ENCODE measurements around the gene ZNF638. TPM values are rescaled to one million over a fixed set of nuclear protein-coding genes. Genes with fewer than 3 reads are reported as not detected.
A peak's percentile ranks its signal among the peaks of the same experiment; 100 is the strongest.

Gene ZNF638
- polyA plus RNA-seq, 4 donors: 51.1 to 130 (median 80.4) TPM

DNA sequence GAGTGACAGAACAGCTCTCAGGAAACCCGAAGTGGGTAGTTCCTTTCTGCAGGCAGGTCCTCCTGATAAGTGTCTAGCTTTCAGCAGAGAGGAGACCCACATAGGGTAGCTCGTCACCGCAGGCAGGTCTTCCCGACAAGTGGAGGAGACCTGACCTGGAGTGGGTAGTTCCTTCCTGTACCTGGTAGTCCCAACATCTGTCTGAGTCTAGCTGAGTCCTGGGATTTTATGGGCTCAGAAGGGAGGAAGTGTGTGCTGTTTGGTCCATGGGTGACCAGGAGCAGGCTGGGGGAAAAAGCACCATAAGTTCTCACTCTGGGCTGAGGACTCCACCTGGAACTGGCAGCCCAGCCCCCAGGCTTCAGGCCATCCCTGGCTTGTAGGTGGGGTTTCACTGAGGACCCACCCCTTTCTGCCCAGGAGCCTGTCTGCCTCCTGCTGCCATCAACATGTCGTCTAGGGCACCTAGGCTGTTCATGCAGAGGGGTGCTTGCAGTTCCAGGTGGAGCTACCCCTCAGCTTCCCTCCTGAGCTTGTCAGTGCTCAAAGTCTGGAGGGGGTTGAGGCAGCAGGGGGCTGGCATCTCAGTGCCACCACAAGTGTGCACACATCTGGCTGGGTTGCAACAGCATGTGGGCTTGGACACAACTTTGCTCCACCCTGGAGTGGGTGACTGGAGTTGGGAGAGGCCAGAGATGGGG lies 131.2 kb downstream of the ZNF638 start:
- peaks cover 0 to 15% of the 10 kb centered on the region in 2 donors for H3K9me3 ChIP-seq (ENCODE audit: control insufficient read depth in 2 of 2, insufficient read depth in 1 of 2, low read depth in 1 of 2, low read length in 1 of 2)
- peaks cover 6 to 44% (median 8%) of the 10 kb centered on the region in 3 donors for H3K27me3 ChIP-seq (ENCODE audit: control insufficient read depth in 3 of 3, insufficient read depth in 3 of 3, low read length in 3 of 3)
- DNase-seq (no peak), FAIRE-seq (no peak)
- 89 to 90% (median 89%) methylated on average over 5 of the region's 5 CpGs for WGBS, 3 donors
- no peaks in the 10 kb centered on the region for H3K4me1 ChIP-seq (ENCODE audit: control insufficient read depth in 3 of 3, insufficient read depth in 2 of 3, low read depth in 1 of 3, low read length in 2 of 3)
- H3K27ac ChIP-seq (ENCODE audit: low read depth in 1 of 3, low read length in 2 of 3): no peak overlapping the region
- H3K4me3 ChIP-seq (ENCODE audit: low read depth in 1 of 3, low read length in 3 of 3): no peak overlapping the region
- H3K36me3 ChIP-seq (ENCODE audit: control insufficient read depth in 3 of 3, insufficient read depth in 2 of 3, low read depth in 1 of 3, low read length in 3 of 3): no peaks in the 10 kb centered on the region

DNA sequence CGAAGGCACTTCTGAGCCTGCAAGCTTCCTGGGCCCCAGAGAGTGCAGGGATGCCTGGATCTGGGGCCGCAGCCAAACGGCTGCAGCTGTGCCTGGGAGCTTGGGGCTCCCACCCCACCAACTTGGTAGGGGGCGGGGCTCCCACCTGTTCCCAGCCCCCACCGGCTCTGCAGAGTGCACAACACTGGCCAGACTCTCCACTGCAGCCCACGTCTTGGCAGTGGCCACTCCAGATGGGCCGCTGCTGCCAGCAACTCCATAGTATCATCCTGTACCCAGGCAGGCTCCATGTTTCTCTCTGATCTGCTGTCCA lies 131.7 kb downstream of the ZNF638 start:
- Histone ChIP-seq H3K27ac (ENCODE audit: low read depth in 1 of 3, low read length in 2 of 3) (no peak overlapping the region), H3K4me3 (ENCODE audit: low read depth in 1 of 3, low read length in 3 of 3) (no peak overlapping the region), H3K27me3 (ENCODE audit: control insufficient read depth in 3 of 3, insufficient read depth in 3 of 3, low read length in 3 of 3) (peaks cover 6 to 49% (median 8%) of the 10 kb centered on the region in 3 donors), H3K4me1 (ENCODE audit: control insufficient read depth in 3 of 3, insufficient read depth in 2 of 3, low read depth in 1 of 3, low read length in 2 of 3) (no peaks in the 10 kb centered on the region), H3K9me3 (ENCODE audit: control insufficient read depth in 2 of 2, insufficient read depth in 1 of 2, low read depth in 1 of 2, low read length in 1 of 2) (peaks cover 0 to 15% of the 10 kb centered on the region in 2 donors), H3K36me3 (ENCODE audit: control insufficient read depth in 3 of 3, insufficient read depth in 2 of 3, low read depth in 1 of 3, low read length in 3 of 3) (no peaks in the 10 kb centered on the region)
- DNase-seq: no peak
- 78 to 85% (median 78%) methylated on average over 7 of the region's 7 CpGs for WGBS, 3 donors
- FAIRE-seq: no peak

DNA sequence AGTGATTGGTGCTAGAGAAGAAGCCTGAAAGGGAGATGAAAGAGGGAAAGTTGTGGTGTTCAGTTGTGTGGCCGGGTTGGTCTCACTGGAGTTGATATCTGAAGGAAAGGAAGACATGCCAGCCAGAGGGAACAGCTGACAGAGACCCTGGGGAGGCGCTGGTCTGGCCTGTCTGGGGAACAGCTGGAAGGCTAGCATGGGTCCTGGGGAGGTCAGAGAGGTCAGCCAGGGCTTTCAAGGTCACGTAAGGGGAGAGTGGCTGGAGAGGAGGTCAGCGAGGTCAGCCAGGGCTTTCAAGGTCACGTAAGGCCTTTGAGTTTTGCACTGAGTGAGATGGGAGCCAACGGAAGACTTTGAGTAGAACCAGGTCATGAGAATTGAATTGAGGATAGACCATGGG lies 132.8 kb downstream of the ZNF638 start:
- Histone ChIP-seq H3K27ac (ENCODE audit: low read depth in 1 of 3, low read length in 2 of 3) (no peak overlapping the region), H3K36me3 (ENCODE audit: control insufficient read depth in 3 of 3, insufficient read depth in 2 of 3, low read depth in 1 of 3, low read length in 3 of 3) (no peaks in the 10 kb centered on the region), H3K4me1 (ENCODE audit: control insufficient read depth in 3 of 3, insufficient read depth in 2 of 3, low read depth in 1 of 3, low read length in 2 of 3) (no peaks in the 10 kb centered on the region), H3K27me3 (ENCODE audit: control insufficient read depth in 3 of 3, insufficient read depth in 3 of 3, low read length in 3 of 3) (peaks cover 6 to 60% (median 8%) of the 10 kb centered on the region in 3 donors), H3K4me3 (ENCODE audit: low read depth in 1 of 3, low read length in 3 of 3) (no peak overlapping the region), H3K9me3 (ENCODE audit: control insufficient read depth in 2 of 2, insufficient read depth in 1 of 2, low read depth in 1 of 2, low read length in 1 of 2) (peaks cover 0 to 15% of the 10 kb centered on the region in 2 donors)
- no peak for FAIRE-seq
- 76 to 86% (median 79%) methylated on average over 6 of the region's 6 CpGs for WGBS, 3 donors
- DNase-seq: no peak

DNA sequence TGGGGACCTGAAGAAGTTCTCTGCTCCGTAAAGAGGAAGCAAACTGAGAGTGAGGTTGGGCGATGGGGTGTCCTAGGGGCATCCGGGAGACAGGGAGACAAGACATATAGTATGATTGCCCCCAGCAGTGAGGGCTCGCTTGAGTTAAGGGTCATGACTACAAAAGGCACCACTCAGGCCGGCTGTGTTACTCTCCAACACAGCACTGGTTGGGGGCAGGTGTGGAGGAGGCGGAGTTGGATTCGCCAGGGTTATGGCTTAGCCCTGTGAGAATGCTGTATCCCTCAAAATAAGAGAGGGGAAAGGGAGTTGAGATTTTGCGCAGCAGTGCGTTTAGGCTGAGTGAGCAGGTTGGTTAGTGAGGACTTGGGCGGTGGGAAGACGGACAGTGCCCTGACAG lies 133.8 kb downstream of the ZNF638 start:
- FAIRE-seq: no peak
- Histone ChIP-seq H3K36me3 (ENCODE audit: control insufficient read depth in 3 of 3, insufficient read depth in 2 of 3, low read depth in 1 of 3, low read length in 3 of 3) (no peaks in the 10 kb centered on the region), H3K27ac (ENCODE audit: low read depth in 1 of 3, low read length in 2 of 3) (no peak overlapping the region), H3K27me3 (ENCODE audit: control insufficient read depth in 3 of 3, insufficient read depth in 3 of 3, low read length in 3 of 3) (peaks cover 6 to 65% (median 8%) of the 10 kb centered on the region in 3 donors), H3K9me3 (ENCODE audit: control insufficient read depth in 2 of 2, insufficient read depth in 1 of 2, low read depth in 1 of 2, low read length in 1 of 2) (peaks cover 0 to 15% of the 10 kb centered on the region in 2 donors), H3K4me3 (ENCODE audit: low read depth in 1 of 3, low read length in 3 of 3) (no peak overlapping the region), H3K4me1 (ENCODE audit: control insufficient read depth in 3 of 3, insufficient read depth in 2 of 3, low read depth in 1 of 3, low read length in 2 of 3) (no peaks in the 10 kb centered on the region)
- DNase-seq: no peak
- WGBS, 3 donors: 44 to 56% (median 53%) methylated on average over 11 of the region's 11 CpGs

DNA sequence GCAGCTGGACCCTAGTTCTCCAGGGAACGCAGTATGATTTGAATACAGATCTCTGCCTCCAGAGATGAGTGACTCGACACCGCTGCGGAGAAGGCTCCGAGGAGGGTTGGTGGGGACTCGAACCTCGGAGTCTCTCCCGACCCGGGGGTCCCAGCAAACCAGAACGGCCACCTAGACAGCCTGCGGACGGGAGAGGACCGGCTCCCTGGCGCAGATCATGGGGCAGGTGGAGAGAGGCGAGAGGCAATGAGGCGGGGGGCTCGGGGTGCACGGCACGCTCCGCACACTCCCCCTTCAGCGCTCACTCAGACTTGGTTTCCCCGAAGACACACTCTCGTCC lies 134.3 kb downstream of the ZNF638 start:
- no peaks in the 10 kb centered on the region for H3K4me1 ChIP-seq (ENCODE audit: control insufficient read depth in 3 of 3, insufficient read depth in 2 of 3, low read depth in 1 of 3, low read length in 2 of 3)
- H3K27me3 ChIP-seq (ENCODE audit: control insufficient read depth in 3 of 3, insufficient read depth in 3 of 3, low read length in 3 of 3): peaks cover 6 to 65% (median 8%) of the 10 kb centered on the region in 3 donors
- H3K36me3 ChIP-seq (ENCODE audit: control insufficient read depth in 3 of 3, insufficient read depth in 2 of 3, low read depth in 1 of 3, low read length in 3 of 3): no peaks in the 10 kb centered on the region
- H3K27ac ChIP-seq (ENCODE audit: low read depth in 1 of 3, low read length in 2 of 3): no peak overlapping the region
- WGBS, 3 donors: 11 to 14% (median 11%) methylated on average over 23 of the region's 23 CpGs
- H3K4me3 ChIP-seq (ENCODE audit: low read depth in 1 of 3, low read length in 3 of 3): peak overlapping the region in 1 of 3 donors; percentile 65
- DNase-seq (no peak), FAIRE-seq (no peak)
- peaks cover 0 to 15% of the 10 kb centered on the region in 2 donors for H3K9me3 ChIP-seq (ENCODE audit: control insufficient read depth in 2 of 2, insufficient read depth in 1 of 2, low read depth in 1 of 2, low read length in 1 of 2)

DNA sequence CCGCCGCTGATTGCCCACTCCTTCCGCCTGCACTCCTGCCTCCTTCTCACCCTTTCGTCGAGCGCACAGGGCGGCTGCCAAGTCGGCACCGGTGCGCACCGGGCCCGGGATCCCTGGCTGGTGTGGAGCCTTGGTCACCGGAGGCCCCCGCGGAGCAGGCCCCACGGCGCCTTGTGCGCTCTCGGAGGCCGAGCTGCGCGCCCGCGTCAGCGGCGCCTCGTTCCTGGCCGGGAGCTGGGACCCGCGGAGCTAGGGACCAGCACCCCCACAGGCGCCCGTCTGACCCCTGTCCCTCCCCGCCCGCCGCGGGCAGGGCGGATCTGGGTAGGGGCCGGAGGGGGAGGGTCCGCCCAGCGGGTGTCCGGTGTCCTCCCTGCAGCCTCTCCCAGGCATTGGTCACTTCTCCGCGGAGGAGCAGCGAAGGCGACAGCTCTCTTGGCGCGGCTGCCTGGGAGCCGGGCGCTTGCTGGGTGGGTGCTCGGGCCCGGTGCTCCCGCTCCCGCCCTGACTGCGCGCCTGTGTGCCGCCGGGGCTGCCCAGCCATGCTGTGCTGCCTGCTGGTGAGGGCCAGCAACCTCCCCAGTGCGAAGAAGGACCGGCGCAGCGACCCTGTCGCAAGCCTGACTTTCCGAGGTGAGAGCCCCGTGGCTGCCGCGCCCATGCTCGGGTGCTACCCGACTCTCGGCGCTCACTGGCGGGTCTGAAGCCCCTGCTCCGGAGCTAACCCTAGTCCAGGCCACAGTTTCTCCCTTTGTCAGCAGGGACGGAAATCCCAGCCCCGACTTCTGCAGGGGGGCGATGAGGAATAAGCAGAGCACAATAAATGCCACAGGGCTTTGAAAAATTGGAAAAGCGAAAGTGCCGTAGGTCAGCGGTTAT lies 135.0 kb downstream of the ZNF638 start:
- no peaks in the 10 kb centered on the region for H3K4me1 ChIP-seq (ENCODE audit: control insufficient read depth in 3 of 3, insufficient read depth in 2 of 3, low read depth in 1 of 3, low read length in 2 of 3)
- peaks cover 0 to 15% of the 10 kb centered on the region in 2 donors for H3K9me3 ChIP-seq (ENCODE audit: control insufficient read depth in 2 of 2, insufficient read depth in 1 of 2, low read depth in 1 of 2, low read length in 1 of 2)
- FAIRE-seq (no peak), DNase-seq (peak; percentile 18 to 50)
- peak overlapping the region in 1 of 3 donors; percentile 52 for H3K27ac ChIP-seq (ENCODE audit: low read depth in 1 of 3, low read length in 2 of 3)
- peaks cover 6 to 68% (median 8%) of the 10 kb centered on the region in 3 donors for H3K27me3 ChIP-seq (ENCODE audit: control insufficient read depth in 3 of 3, insufficient read depth in 3 of 3, low read length in 3 of 3)
- H3K36me3 ChIP-seq (ENCODE audit: control insufficient read depth in 3 of 3, insufficient read depth in 2 of 3, low read depth in 1 of 3, low read length in 3 of 3): no peaks in the 10 kb centered on the region
- H3K4me3 ChIP-seq (ENCODE audit: low read depth in 1 of 3, low read length in 3 of 3): peak overlapping the region; percentile 42 to 65 (median 43)
- WGBS, 3 donors: 0 to 1% (median 1%) methylated on average over 63 to 78 of the region's 78 CpGs

DNA sequence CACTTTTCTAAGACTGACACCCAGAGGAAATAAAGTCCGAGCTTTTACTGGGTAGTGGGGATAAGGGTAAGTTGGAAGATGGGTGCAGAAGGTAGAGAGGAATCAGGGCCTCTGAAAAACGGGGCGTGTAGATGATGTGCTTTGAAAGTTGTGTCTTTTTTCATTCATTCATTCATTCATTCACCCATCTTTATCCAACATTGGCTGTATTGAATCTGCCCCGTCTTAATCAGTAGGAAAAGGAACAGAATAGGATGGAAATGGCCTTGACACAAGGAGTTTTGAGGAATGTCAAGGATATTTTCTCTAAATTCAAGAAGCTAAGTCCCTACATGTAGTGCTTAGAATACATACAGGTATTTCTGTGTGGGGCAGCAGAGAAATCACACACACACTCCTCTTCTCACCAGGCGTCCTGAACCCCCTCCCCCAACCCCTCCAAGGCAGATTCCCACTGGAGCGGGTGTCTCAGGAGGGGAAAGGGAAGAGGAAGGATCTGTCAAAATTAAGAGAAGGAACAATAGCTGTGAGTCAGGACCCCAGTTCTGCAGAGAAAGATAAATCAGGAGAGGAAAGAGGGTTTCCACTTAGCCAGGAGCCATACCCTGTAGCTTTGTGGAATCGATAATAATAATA lies 135.7 kb downstream of the ZNF638 start:
- no peak for DNase-seq
- FAIRE-seq: no peak
- Histone ChIP-seq H3K27ac (ENCODE audit: low read depth in 1 of 3, low read length in 2 of 3) (no peak overlapping the region), H3K9me3 (ENCODE audit: control insufficient read depth in 2 of 2, insufficient read depth in 1 of 2, low read depth in 1 of 2, low read length in 1 of 2) (peaks cover 0 to 12% of the 10 kb centered on the region in 2 donors), H3K4me3 (ENCODE audit: low read depth in 1 of 3, low read length in 3 of 3) (peak overlapping the region in 2 of 3 donors; percentile 43 to 65), H3K27me3 (ENCODE audit: control insufficient read depth in 3 of 3, insufficient read depth in 3 of 3, low read length in 3 of 3) (peaks cover 6 to 69% (median 8%) of the 10 kb centered on the region in 3 donors), H3K36me3 (ENCODE audit: control insufficient read depth in 3 of 3, insufficient read depth in 2 of 3, low read depth in 1 of 3, low read length in 3 of 3) (no peaks in the 10 kb centered on the region), H3K4me1 (ENCODE audit: control insufficient read depth in 3 of 3, insufficient read depth in 2 of 3, low read depth in 1 of 3, low read length in 2 of 3) (no peaks in the 10 kb centered on the region)
- WGBS, 3 donors: 17 to 18% (median 17%) methylated on average over 7 of the region's 7 CpGs

DNA sequence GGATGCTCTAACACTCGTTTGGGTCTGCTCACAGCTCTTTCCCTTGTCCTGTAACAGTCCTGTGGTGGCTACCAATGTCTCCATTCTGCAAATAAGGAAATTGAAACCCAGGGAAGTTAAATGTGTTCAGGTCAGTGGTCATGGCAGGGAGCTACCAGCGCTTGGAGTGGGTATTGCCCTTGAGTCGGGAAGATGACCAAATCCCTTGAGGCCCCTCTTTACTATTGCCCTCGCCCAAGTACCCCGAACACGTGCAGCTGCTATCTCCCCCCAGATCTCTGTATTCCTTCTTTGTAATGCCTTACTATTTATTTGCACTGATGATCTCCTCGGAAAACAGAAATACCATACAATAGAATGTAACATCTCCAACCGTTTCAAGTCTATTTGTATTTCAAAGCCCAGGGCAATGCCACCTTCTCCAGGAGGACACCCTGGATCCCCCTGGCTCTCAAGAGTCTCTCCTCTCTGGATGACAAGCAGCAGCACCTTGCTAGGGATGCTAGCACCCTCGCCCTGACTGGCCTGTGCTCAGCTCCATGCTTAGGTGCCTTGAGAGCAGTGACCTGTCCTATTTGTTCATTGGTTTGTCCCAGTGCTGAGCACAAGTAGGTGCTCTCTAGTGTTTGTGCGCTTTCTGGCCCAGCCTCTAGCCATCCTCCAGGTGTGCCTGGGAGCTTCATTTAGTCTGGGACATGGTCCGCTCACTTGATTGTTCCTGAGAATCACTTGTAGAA lies 136.9 kb downstream of the ZNF638 start:
- H3K36me3 ChIP-seq (ENCODE audit: control insufficient read depth in 3 of 3, insufficient read depth in 2 of 3, low read depth in 1 of 3, low read length in 3 of 3): no peaks in the 10 kb centered on the region
- WGBS, 3 donors: 58 to 72% (median 66%) methylated on average over 11 of the region's 11 CpGs
- H3K4me3 ChIP-seq (ENCODE audit: low read depth in 1 of 3, low read length in 3 of 3): no peak overlapping the region
- FAIRE-seq: no peak
- no peak overlapping the region for H3K27ac ChIP-seq (ENCODE audit: low read depth in 1 of 3, low read length in 2 of 3)
- H3K27me3 ChIP-seq (ENCODE audit: control insufficient read depth in 3 of 3, insufficient read depth in 3 of 3, low read length in 3 of 3): peaks cover 6 to 68% (median 8%) of the 10 kb centered on the region in 3 donors
- peaks cover 0 to under 1% of the 10 kb centered on the region in 2 donors for H3K9me3 ChIP-seq (ENCODE audit: control insufficient read depth in 2 of 2, insufficient read depth in 1 of 2, low read depth in 1 of 2, low read length in 1 of 2)
- no peak for DNase-seq
- H3K4me1 ChIP-seq (ENCODE audit: control insufficient read depth in 3 of 3, insufficient read depth in 2 of 3, low read depth in 1 of 3, low read length in 2 of 3): no peaks in the 10 kb centered on the region

Measured in small intestine (tissue), 7 donors.